GM04503 (cell line): Measurements from ENCODE around the gene MRC2.
"Not testable (repeated sequence)": the region's sequence is repeated elsewhere in the genome, so short reads cannot be mapped to it uniquely, and the experiment has no call there.

Source experiments
- DNase-seq: peaks from one replicate; pipeline ENCODE4 v3.0.0-alpha.2; 2012; ENCODE audit warnings: low read depth

Gene MRC2

DNA sequence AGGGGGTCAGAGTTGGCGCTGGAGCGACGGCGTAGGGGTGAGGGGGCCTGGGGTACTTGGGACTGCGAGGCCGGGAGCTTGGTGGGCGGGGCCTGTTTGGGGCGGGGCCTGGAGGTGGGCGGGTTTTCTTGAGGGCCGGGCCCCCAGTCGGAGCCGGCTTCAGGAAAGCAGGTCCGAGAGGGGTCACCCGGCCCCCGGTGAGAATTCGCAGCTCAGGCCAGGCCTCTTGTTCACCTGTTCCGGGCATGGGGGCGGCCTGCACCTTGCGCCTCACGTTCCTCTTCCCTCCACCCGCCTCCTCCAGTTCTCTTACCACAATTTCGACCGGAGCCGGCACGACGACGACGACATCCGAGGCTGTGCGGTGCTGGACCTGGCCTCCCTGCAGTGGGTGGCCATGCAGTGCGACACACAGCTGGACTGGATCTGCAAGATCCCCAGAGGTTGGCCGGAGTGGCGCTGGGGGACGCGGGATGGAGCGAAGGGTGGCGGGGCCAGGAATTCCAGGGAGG, 52.5 kb downstream of the MRC2 start:
- no peak for DNase-seq

DNA sequence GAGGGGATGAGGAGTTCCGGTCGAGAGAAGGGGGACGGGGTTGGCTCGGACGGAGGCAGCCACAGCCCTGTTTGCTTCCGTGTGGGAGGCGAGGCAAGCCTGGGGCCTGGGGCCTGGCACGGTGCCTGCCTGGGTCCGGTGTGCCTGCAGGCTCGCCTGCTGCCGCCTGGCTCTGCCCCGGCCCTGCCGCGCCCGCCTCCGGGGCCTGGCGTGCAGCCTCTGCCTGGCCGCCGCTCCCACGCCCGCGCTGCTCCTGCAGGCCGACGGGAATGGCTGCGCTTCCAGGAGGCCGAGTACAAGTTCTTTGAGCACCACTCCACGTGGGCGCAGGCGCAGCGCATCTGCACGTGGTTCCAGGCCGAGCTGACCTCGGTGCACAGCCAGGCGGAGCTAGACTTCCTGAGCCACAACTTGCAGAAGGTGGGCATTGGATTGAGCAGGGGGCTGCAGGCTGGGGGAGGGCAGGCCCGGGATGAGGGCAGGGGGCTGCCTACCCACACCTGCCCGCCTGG, 53.1 kb downstream of the MRC2 start:
- DNase-seq = no peak

- DNase-seq = no peak
Observed at GRCh38 chr17:62681061-62681938, 53.8 kb downstream of the MRC2 start.

- DNase-seq = no peak
Observed at GRCh38 chr17:62681939-62682381, 54.5 kb downstream of the MRC2 start.

GRCh38 chr17:62684179-62684578, 56.7 kb downstream of the MRC2 start:
- no peak for DNase-seq

GRCh38 chr17:62687997-62688396, 60.5 kb downstream of the MRC2 start:
- no peak for DNase-seq

DNA sequence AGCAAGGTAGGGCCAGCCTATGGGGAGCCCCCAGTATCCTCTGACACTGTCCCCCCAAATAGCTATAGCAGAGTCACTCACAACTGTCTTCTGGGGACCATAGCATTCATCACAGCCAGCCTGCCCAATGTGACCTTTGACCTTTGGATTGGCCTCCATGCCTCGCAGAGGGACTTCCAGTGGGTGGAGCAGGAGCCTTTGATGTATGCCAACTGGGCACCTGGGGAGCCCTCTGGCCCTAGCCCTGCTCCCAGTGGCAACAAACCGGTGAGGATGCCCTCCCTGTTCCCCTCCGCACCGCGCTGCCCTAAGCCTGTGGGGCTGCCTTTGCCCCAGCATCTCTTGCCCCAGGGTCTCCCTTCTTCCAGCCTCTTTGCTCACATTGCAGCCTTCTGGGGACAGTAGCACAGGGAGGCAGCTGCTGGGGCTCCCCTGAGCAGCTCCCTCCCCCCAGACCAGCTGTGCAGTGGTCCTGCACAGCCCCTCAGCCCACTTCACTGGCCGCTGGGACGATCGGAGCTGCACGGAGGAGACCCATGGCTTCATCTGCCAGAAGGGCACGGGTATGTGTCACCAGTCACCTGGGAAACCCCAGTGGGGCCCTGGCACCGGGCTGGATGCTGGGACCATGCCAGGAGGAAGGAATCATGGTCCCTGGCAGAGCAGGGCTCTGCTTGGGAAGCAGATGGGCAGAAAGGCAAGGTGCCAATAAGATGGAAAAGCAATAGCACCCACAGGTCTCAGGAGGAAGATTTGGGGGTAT, 61.1 kb downstream of the MRC2 start:
- DNase-seq = no peak

DNA sequence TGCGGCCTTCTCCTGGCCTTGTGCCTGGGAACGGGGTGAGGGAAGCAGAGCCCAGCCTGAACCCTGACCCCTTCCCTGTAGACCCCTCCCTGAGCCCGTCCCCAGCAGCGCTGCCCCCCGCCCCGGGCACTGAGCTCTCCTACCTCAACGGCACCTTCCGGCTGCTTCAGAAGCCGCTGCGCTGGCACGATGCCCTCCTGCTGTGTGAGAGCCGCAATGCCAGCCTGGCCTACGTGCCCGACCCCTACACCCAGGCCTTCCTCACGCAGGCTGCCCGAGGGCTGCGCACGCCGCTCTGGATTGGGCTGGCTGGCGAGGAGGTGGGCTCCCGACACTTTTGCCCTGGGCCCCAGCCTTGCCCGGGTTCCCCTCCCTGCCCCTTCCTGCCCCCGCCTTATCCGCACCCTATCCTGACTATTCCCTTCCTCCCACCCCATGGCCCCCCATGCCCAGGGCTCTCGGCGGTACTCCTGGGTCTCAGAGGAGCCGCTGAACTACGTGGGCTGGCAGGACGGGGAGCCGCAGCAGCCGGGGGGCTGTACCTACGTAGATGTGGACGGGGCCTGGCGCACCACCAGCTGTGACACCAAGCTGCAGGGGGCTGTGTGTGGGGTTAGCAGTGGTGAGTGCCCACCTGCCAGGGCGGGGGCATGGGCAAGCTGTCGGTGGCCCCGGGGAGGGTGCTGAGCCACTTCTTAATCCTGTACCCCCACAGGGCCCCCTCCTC, 62.1 kb downstream of the MRC2 start:
- no peak for DNase-seq

- no peak for DNase-seq
Observed at GRCh38 chr17:62690168-62690897, 62.9 kb downstream of the MRC2 start.

- DNase-seq = not testable (repeated sequence)
Observed at GRCh38 chr17:62691589-62691915, 64.1 kb downstream of the MRC2 start.

- no peak for DNase-seq
Observed at GRCh38 chr17:62692159-62692651, 64.7 kb downstream of the MRC2 start.

DNA sequence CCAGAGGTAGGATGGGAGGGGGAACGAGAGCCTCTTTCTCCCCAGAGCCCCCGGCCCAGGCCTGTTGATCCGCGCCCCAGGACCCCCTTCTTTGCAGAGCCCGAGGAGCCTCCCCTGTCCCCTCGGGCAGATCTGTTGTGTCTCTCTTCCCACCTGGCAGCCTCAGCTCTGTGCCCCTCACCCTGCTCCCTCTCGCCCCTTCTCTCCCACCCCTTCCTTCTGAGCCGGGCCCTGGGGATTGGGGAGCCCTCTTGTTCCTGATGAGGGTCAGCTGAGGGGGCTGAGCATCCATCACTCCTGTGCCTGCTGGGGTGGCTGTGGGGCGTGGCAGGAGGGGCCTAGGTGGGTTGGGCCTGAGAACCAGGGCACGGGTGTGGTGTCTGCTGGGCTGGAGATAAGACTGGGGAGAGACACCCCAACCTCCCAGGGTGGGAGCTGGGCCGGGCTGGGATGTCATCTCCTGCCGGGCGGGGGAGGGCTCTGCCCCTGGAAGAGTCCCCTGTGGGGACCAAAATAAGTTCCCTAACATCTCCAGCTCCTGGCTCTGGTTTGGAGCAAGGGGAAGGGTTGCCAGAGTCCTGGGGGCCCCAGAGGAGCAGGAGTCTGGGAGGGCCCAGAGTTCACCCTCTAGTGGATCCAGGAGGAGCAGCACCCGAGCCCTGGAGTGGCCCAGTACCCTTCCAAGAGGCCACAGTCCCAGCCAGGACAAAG, 65.4 kb downstream of the MRC2 start:
- DNase-seq = no peak

- DNase-seq = no peak
Observed at GRCh38 chr17:62693616-62694409, 66.3 kb downstream of the MRC2 start.

GRCh38 chr17:62695093-62695738, 67.7 kb downstream of the MRC2 start:
- DNase-seq = not testable (repeated sequence)

DNA sequence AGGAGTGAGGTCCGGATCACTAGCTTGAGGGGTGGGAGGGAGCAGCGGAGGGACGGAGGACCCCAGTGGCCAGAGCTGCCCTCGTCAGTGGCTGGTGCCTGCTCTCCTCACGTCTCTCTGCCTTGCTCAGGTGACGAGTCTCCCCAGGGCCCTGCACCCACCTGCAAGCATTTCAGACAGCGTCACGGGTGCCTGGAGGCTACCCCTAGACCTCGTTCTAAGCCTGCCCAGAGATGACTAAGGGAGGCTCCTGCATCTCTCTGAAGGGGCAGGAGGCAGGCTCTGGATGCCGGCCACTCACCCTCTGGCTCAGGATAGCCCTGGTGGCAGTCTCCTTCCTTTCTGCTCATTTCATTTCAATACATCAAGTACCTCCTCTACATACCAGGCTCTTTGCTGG, 68.8 kb downstream of the MRC2 start:
- no peak for DNase-seq

GRCh38 chr17:62696726-62697490, 69.4 kb downstream of the MRC2 start:
- DNase-seq = no peak

DNA sequence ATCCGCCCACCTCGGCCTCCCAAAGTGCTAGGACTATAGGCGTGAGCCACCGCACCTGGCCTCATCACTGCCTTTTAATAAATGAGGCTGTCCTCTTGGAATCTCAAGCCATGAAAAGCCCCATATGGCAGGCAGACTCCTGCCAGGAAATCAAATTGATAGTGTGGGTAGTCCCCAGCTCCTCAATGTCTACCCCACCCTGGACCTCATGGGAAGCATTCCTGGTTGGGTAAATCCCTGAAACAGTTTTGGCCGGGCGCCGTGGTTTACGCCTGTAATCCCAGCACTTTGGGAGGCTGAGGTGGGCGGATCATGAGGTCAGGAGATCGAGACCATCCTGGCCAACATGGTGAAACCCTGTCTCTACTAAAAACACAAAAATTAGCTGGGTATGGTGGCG, 71.0 kb downstream of the MRC2 start:
- DNase-seq = not testable (repeated sequence)

GRCh38 chr17:62700964-62701705, 73.7 kb downstream of the MRC2 start:
- no peak for DNase-seq
